Endothelial cell of umbilical vein (primary cell): ENCODE results near the gene RBMS1.

Experiments
- EZH2 ChIP-seq: IDR thresholded peaks from 2 replicates; pipeline ENCODE4 v1.6.1; 2012; ENCODE audit warnings: borderline replicate concordance, low read depth, mild to moderate bottlenecking, moderate library complexity, low read length, inconsistent platforms; ENCODE audit not compliant: severe bottlenecking
- FOS ChIP-seq: IDR thresholded peaks from 2 replicates; pipeline ENCODE4 v1.6.1; 2011; ENCODE audit warnings: mild to moderate bottlenecking, low read length, moderate library complexity, borderline replicate concordance; ENCODE audit not compliant: insufficient read depth
- POLR2A ChIP-seq: IDR thresholded peaks from 2 replicates; pipeline ENCODE4 v1.6.1; 2012; ENCODE audit warnings: low read depth, mild to moderate bottlenecking, control low read depth, low read length
- POLR2AphosphoS5 ChIP-seq: IDR thresholded peaks from 2 replicates; pipeline ENCODE4 v1.6.1; 2012; ENCODE audit warnings: low read depth, mild to moderate bottlenecking, control low read depth, low read length, moderate library complexity; ENCODE audit not compliant: insufficient read depth
- TF ChIP-seq, protein P1 (sequence below), 2 donors: IDR thresholded peaks; 1 replicate in 1 of 2; 2 replicates in 1 of 2; pipeline ENCODE4 v1.5.1; 2011; ENCODE audit warnings: low read length in 2 of 2, mild to moderate bottlenecking in 2 of 2, moderate library complexity in 2 of 2, control low read depth in 1 of 2, inconsistent platforms in 1 of 2, low read depth in 1 of 2; ENCODE audit not compliant: insufficient read depth in 1 of 2; ENCODE audit errors: extremely low read depth in 1 of 2
- TF ChIP-seq, protein P2 (sequence below): IDR thresholded peaks from 2 replicates; pipeline ENCODE4 v1.6.1; 2011; ENCODE audit not compliant: insufficient read depth, insufficient read length

DNA sequence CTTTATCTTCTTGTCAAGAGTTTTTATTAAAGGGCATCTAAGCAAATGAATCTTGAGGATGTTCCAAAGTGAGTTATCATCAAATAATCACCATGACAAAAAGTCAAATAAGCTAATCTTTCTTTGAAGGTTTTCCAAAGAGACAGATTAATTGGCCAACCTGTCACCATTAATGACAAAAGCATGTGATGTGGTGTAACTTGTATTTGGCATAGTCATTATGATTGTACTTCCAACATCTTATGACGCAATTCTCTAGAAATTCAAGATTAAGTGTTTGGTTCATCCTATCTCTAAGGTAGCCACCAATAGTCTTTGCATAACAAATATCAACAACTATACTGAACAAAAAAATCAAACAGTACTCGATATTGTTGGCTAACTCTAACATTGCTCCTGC is 28.6 kb downstream of the RBMS1 start:
- TF ChIP-seq, protein P1, sequence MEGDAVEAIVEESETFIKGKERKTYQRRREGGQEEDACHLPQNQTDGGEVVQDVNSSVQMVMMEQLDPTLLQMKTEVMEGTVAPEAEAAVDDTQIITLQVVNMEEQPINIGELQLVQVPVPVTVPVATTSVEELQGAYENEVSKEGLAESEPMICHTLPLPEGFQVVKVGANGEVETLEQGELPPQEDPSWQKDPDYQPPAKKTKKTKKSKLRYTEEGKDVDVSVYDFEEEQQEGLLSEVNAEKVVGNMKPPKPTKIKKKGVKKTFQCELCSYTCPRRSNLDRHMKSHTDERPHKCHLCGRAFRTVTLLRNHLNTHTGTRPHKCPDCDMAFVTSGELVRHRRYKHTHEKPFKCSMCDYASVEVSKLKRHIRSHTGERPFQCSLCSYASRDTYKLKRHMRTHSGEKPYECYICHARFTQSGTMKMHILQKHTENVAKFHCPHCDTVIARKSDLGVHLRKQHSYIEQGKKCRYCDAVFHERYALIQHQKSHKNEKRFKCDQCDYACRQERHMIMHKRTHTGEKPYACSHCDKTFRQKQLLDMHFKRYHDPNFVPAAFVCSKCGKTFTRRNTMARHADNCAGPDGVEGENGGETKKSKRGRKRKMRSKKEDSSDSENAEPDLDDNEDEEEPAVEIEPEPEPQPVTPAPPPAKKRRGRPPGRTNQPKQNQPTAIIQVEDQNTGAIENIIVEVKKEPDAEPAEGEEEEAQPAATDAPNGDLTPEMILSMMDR (IDR thresholded peaks at IDR 0.05; ENCODE audit: extremely low read depth in 1 of 2, insufficient read depth in 1 of 2, low read depth in 1 of 2, low read length in 2 of 2) = no peak
- TF ChIP-seq EZH2 (no peak), POLR2AphosphoS5 (no peak), FOS (no peak), POLR2A (no peak)
- TF ChIP-seq, protein P2, sequence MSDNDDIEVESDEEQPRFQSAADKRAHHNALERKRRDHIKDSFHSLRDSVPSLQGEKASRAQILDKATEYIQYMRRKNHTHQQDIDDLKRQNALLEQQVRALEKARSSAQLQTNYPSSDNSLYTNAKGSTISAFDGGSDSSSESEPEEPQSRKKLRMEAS = no peak
